ENCODE data around the gene CRTC1. TPM values are rescaled to one million over a fixed set of nuclear protein-coding genes. Genes with fewer than 3 reads are reported as not detected.
A peak's percentile ranks its signal among the peaks of the same experiment; 100 is the strongest.
"Not testable (repeated sequence)": the region's sequence is repeated elsewhere in the genome, so short reads cannot be mapped to it uniquely, and the experiment has no call there.

Gene CRTC1
- total RNA-seq, 4 donors from 2014 or later = 12.3 to 15.9 (median 13.1) TPM

GRCh38 chr19:18804643-18805042 lies 121.2 kb downstream of the CRTC1 start:
- no peaks in the 10 kb centered on the region for H3K36me3 ChIP-seq
- TF ChIP-seq POLR2A (IDR thresholded peaks at IDR 0.05) (no peak), CTCF (IDR thresholded peaks at IDR 0.05) (no peak)
- intact Hi-C loops (cut with DNase I) = no loop called here
- H3K27me3 ChIP-seq = no peaks in the 10 kb centered on the region
- H3K4me3 ChIP-seq (replicated peaks in 1 of 3) = no peak overlapping the region
- H3K27ac ChIP-seq = no peak overlapping the region
- 81 to 100% methylated on average over 1 to 5 of the region's 8 CpGs for WGBS, 2 donors
- H3K9me3 ChIP-seq = no peaks in the 10 kb centered on the region
- no peaks in the 10 kb centered on the region for H3K4me1 ChIP-seq
- no peak for DNase-seq

- H3K27me3 ChIP-seq = no peaks in the 10 kb centered on the region
- no peaks in the 10 kb centered on the region for H3K9me3 ChIP-seq
- DNase-seq = no peak
- intact Hi-C loops (cut with DNase I) = no loop called here
- no peaks in the 10 kb centered on the region for H3K36me3 ChIP-seq
- no peaks in the 10 kb centered on the region for H3K4me1 ChIP-seq
- 80 to 84% methylated on average over 13 to 19 of the region's 19 CpGs for WGBS, 2 donors
- no peak overlapping the region for H3K4me3 ChIP-seq (replicated peaks in 1 of 3)
- peak overlapping the region in 1 of 3 donors; percentile 24 for H3K27ac ChIP-seq
- TF ChIP-seq CTCF (IDR thresholded peaks at IDR 0.05) = no peak
- no peak for TF ChIP-seq POLR2A (IDR thresholded peaks at IDR 0.05)
Observed at GRCh38 chr19:18807861-18808331, 124.4 kb downstream of the CRTC1 start.

GRCh38 chr19:18809149-18809868 lies 125.8 kb downstream of the CRTC1 start:
- H3K27me3 ChIP-seq = no peaks in the 10 kb centered on the region
- intact Hi-C loops (cut with DNase I) = no loop called here
- H3K9me3 ChIP-seq = no peaks in the 10 kb centered on the region
- no peak overlapping the region for H3K27ac ChIP-seq
- H3K4me1 ChIP-seq = no peaks in the 10 kb centered on the region
- no peak overlapping the region for H3K4me3 ChIP-seq (replicated peaks in 1 of 3)
- DNase-seq = peak; percentile 14 to 25
- no peak for TF ChIP-seq POLR2A (IDR thresholded peaks at IDR 0.05)
- no peak for TF ChIP-seq CTCF (IDR thresholded peaks at IDR 0.05)
- H3K36me3 ChIP-seq = no peaks in the 10 kb centered on the region
- 71 to 76% methylated on average over 14 of the region's 14 CpGs for WGBS, 2 donors

GRCh38 chr19:18811638-18812037 lies 128.2 kb downstream of the CRTC1 start:
- 95 to 97% methylated on average over 5 of the region's 5 CpGs for WGBS, 2 donors
- H3K4me1 ChIP-seq; DNase-seq; H3K27ac ChIP-seq; H3K9me3 ChIP-seq; H3K4me3 ChIP-seq (replicated peaks in 1 of 3); H3K27me3 ChIP-seq; H3K36me3 ChIP-seq; intact Hi-C loops (cut with DNase I): not testable (repeated sequence)

GRCh38 chr19:18814063-18814462 lies 130.6 kb downstream of the CRTC1 start:
- Histone ChIP-seq H3K27ac (no peak overlapping the region), H3K4me1 (no peaks in the 10 kb centered on the region), H3K9me3 (no peaks in the 10 kb centered on the region), H3K27me3 (no peaks in the 10 kb centered on the region), H3K36me3 (no peaks in the 10 kb centered on the region), H3K4me3 (replicated peaks in 1 of 3) (no peak overlapping the region)
- 60 to 71% methylated on average over 9 of the region's 9 CpGs for WGBS, 2 donors
- TF ChIP-seq POLR2A (IDR thresholded peaks at IDR 0.05) = no peak
- DNase-seq = no peak
- intact Hi-C loops (cut with DNase I) = no loop called here

- H3K27me3 ChIP-seq = no peaks in the 10 kb centered on the region
- no peaks in the 10 kb centered on the region for H3K36me3 ChIP-seq
- no peaks in the 10 kb centered on the region for H3K4me1 ChIP-seq
- WGBS, 2 donors = 89% methylated on average over 5 of the region's 5 CpGs
- DNase-seq = no peak
- H3K27ac ChIP-seq = no peak overlapping the region
- H3K4me3 ChIP-seq (replicated peaks in 1 of 3) = no peak overlapping the region
- no peaks in the 10 kb centered on the region for H3K9me3 ChIP-seq
- intact Hi-C loops (cut with DNase I) = no loop called here
- TF ChIP-seq POLR2A (IDR thresholded peaks at IDR 0.05) (no peak), CTCF (IDR thresholded peaks at IDR 0.05) (no peak)
Observed at GRCh38 chr19:18815673-18816072, 132.2 kb downstream of the CRTC1 start.

- WGBS, 2 donors = 80 to 94% methylated on average over 4 of the region's 4 CpGs
- H3K4me1 ChIP-seq; DNase-seq; H3K27ac ChIP-seq; intact Hi-C loops (cut with DNase I); H3K9me3 ChIP-seq; H3K4me3 ChIP-seq (replicated peaks in 1 of 3); H3K36me3 ChIP-seq; H3K27me3 ChIP-seq: not testable (repeated sequence)
Observed at GRCh38 chr19:18816645-18817044, 133.2 kb downstream of the CRTC1 start.
